ACC112 (cell line): ENCODE data around the gene GPR61.

ENCODE experiments used
- H2AFZ ChIP-seq: fragments of 200-600 bp; sonication (generic); one replicate; pipeline ENCODE4 v1.6.0; 2017; ENCODE audit warnings: antibody characterized with exemption, low read length; ENCODE audit not compliant: unreplicated experiment
- H3K27ac ChIP-seq: fragments of 200-600 bp; sonication (generic); 2 replicates; pipeline ENCODE4 v1.5.1; 2014; ENCODE audit warnings: low read depth, mild to moderate bottlenecking, antibody characterized with exemption, low read length, moderate library complexity
- H3K27me3 ChIP-seq: fragments of 200-600 bp; sonication (generic); 2 replicates; pipeline ENCODE4 v1.6.1; 2014; ENCODE audit warnings: mild to moderate bottlenecking, antibody characterized with exemption, low read length, moderate library complexity, mixed read lengths; ENCODE audit not compliant: insufficient read depth
- H3K36me3 ChIP-seq: fragments of 200-600 bp; sonication (generic); 2 replicates; pipeline ENCODE4 v1.6.1; 2016; ENCODE audit warnings: mild to moderate bottlenecking, antibody characterized with exemption, low read length, moderate library complexity, mixed read lengths; ENCODE audit not compliant: insufficient read depth
- H3K4me1 ChIP-seq: fragments of 200-600 bp; sonication (generic); one replicate; pipeline ENCODE4 v1.6.1; 2016; ENCODE audit warnings: low read length, mixed read lengths; ENCODE audit not compliant: insufficient read depth, unreplicated experiment, control insufficient read depth
- H3K4me3 ChIP-seq: fragments of 200-600 bp; sonication (generic); 2 replicates; pipeline ENCODE4 v1.5.1; 2014; ENCODE audit warnings: mild to moderate bottlenecking, low read depth, low read length
- H3K79me2 ChIP-seq: fragments of 200-600 bp; sonication (generic); one replicate; pipeline ENCODE4 v1.6.0; 2016; ENCODE audit warnings: low read length; ENCODE audit not compliant: control insufficient read depth, unreplicated experiment, insufficient read depth

GPR61 gene

DNA sequence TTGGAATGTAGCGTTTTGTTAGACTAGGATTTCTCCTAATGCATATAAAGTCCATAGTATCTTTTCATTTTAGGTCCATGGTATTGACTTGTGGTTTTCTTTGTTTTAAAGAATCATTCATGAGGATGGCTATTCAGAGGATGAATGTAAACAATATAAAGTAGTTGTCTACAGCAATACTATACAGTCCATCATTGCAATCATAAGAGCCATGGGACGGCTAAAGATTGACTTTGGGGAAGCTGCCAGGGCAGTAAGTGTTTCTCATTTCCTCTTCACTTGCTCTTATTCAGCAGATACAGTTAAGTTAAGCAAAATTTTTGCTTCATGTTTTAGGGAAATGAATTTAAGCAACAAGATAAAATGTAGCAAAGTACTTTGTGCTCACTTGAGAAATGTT is 34.1 kb downstream of the GPR61 start:
- no peak overlapping the region for H3K4me3 ChIP-seq
- no peaks in the 10 kb centered on the region for H3K27me3 ChIP-seq
- H3K36me3 ChIP-seq = no peaks in the 10 kb centered on the region
- no peak overlapping the region for H3K27ac ChIP-seq
- peaks cover 15% of the 10 kb centered on the region for H3K4me1 ChIP-seq
- H2AFZ ChIP-seq = no peak overlapping the region
- H3K79me2 ChIP-seq = peaks cover 52% of the 10 kb centered on the region

DNA sequence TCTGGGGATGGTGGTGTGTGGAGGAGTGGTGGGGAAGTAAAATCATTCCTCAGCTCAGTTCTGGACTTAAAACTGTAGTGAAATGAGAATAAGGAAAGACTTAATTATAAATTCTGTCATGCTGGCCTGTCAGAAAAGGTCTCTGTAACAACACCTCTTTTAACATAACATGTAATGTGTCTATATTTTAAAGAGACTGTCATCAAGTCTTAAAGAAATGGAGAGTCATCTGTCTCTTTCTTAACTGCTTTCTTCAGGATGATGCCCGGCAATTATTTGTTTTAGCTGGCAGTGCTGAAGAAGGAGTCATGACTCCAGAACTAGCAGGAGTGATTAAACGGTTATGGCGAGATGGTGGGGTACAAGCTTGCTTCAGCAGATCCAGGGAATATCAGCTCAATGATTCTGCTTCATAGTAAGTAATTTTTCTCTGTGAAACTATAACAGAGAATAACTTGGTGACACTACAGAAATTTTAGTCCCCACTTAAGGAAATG is 39.3 kb downstream of the GPR61 start:
- peaks cover 8% of the 10 kb centered on the region for H3K4me1 ChIP-seq
- H3K36me3 ChIP-seq = peaks cover 19% of the 10 kb centered on the region
- no peaks in the 10 kb centered on the region for H3K27me3 ChIP-seq
- peaks cover 15% of the 10 kb centered on the region for H3K79me2 ChIP-seq
- H3K27ac ChIP-seq = peak overlapping the region; percentile 22
- no peak overlapping the region for H2AFZ ChIP-seq
- H3K4me3 ChIP-seq = no peak overlapping the region

DNA sequence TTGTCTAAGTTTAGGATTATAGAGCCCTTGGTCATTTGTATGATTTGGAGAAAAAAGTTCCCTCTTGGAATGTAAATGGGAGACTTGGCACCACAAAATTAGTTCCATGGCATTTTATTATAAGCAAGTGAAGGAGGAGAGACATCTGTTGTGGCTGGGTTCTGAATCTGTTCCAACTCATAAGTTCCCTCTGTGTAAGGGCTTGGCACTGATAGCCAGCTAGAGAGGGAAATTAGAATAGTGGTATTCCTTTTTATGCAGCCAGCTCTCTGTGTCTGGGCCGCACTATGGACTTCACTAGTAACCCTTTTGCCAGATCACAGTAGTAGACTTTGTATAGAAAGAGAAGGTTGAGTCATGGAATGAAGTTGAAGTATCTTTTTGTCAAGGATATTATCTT is 39.8 kb downstream of the GPR61 start:
- no peak overlapping the region for H2AFZ ChIP-seq
- peaks cover 14% of the 10 kb centered on the region for H3K79me2 ChIP-seq
- peaks cover 21% of the 10 kb centered on the region for H3K36me3 ChIP-seq
- H3K4me1 ChIP-seq = peaks cover 8% of the 10 kb centered on the region
- H3K4me3 ChIP-seq = no peak overlapping the region
- no peaks in the 10 kb centered on the region for H3K27me3 ChIP-seq
- H3K27ac ChIP-seq = no peak overlapping the region

DNA sequence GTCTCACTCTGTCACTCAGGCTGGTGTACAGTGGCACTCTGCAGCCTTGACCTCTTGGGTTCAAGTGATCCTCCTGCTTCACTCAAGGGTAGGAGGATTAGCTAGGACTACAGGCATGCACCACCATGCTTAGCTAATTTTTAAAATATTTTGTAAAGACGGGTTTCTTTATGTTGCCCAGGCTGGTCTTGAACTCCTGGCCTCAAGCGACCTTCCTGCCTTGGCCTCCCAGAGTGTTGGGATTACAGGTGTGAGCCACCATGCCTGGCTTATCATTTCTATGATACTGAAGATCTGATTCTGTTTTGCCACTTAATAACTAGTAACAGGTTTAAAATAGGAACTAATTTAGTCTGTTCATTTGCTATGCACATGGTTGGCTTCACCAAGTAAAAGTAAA is 42.3 kb downstream of the GPR61 start:
- Histone ChIP-seq H2AFZ (no peak overlapping the region), H3K4me3 (no peak overlapping the region), H3K27ac (no peak overlapping the region), H3K79me2 (peaks cover 12% of the 10 kb centered on the region), H3K36me3 (peaks cover 38% of the 10 kb centered on the region), H3K4me1 (peaks cover 8% of the 10 kb centered on the region), H3K27me3 (no peaks in the 10 kb centered on the region)

DNA sequence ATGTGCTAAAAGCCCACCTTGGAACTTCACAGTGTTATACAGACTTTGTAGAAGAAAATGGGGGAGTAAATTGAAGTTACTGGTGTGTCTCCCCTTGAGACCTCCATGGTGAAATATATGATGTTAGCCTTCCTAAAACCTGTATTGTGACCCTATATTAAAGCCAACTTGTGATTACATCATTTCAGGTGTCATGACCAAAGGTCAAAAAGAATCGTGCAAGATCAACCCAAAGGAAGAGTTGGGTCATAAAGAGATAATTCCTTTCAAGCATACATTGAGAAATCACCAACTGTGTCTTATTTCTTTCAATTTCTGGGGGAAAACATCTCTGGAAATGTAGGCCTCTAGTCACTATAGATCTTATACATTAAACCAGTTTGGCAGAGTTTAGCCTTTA is 45.1 kb downstream of the GPR61 start:
- H3K4me3 ChIP-seq = no peak overlapping the region
- H3K79me2 ChIP-seq = peaks cover 3% of the 10 kb centered on the region
- H3K27me3 ChIP-seq = no peaks in the 10 kb centered on the region
- peaks cover 39% of the 10 kb centered on the region for H3K36me3 ChIP-seq
- no peak overlapping the region for H2AFZ ChIP-seq
- peaks cover 3% of the 10 kb centered on the region for H3K4me1 ChIP-seq
- no peak overlapping the region for H3K27ac ChIP-seq

DNA sequence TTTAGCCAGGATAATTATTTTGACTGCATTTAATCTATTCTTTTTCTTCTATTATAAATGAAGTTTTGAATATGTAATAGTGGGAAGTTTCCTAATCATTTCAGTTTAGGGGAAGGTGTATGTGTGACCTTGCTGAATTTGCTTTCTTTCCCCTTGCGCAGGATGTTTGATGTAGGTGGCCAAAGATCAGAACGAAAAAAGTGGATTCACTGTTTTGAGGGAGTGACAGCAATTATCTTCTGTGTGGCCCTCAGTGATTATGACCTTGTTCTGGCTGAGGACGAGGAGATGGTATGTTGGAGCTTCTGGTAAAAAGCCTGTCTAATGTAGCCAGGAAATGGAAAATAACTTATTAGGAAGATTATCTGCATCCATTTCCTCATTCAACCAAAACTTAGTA is 46.4 kb downstream of the GPR61 start:
- H3K79me2 ChIP-seq = no peaks in the 10 kb centered on the region
- no peaks in the 10 kb centered on the region for H3K27me3 ChIP-seq
- no peak overlapping the region for H3K4me3 ChIP-seq
- no peak overlapping the region for H2AFZ ChIP-seq
- no peak overlapping the region for H3K27ac ChIP-seq
- H3K36me3 ChIP-seq = peaks cover 32% of the 10 kb centered on the region
- H3K4me1 ChIP-seq = no peaks in the 10 kb centered on the region

DNA sequence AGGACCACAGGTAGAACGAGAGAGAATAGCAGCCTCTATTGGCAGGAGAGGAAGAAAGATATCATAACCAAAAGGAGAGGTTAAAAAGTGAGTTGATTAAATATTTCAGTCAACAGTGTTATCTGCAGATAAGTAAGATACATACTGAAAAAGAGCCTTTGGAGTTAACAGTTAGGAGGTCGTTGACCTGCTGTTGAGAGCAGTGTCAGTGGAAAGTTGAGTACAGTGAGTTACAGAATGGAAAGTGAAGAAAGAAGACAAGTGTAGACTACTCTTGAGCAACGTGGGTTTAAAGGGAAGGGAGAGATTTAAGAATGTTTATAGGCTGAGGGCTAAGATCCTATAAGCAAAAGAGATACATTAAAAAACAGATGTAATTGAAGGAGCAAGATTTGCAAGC is 49.5 kb downstream of the GPR61 start:
- H3K36me3 ChIP-seq = peaks cover 25% of the 10 kb centered on the region

DNA sequence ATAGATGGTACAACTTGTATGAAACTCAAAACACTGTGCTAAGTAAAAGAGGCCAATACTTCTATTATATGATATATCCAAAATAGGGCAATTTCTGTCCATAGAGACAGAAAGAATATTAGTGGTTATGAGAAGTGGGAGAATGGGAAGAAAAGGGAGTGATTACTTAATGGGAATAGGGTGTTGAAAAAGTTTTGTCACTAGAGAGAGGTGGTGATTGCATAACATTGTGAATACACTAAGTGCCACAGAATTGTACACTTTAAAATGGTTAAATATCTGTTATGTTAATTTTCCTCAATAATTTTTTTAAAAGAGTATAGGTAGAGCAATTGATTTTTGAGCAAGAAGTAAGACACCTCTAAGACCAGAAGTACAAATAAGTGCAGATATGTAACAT is 50.0 kb downstream of the GPR61 start:
- Histone ChIP-seq H2AFZ (no peak overlapping the region), H3K79me2 (no peaks in the 10 kb centered on the region), H3K27me3 (no peaks in the 10 kb centered on the region), H3K27ac (no peak overlapping the region), H3K36me3 (peaks cover 24% of the 10 kb centered on the region), H3K4me3 (no peak overlapping the region), H3K4me1 (peaks cover under 1% of the 10 kb centered on the region)

More for the DNA sequence above, 49.5 kb downstream of the GPR61 start:
- H3K27ac ChIP-seq = no peak overlapping the region
- no peak overlapping the region for H3K4me3 ChIP-seq
- no peaks in the 10 kb centered on the region for H3K27me3 ChIP-seq
- no peak overlapping the region for H2AFZ ChIP-seq
- no peaks in the 10 kb centered on the region for H3K79me2 ChIP-seq
- H3K4me1 ChIP-seq = no peaks in the 10 kb centered on the region

DNA sequence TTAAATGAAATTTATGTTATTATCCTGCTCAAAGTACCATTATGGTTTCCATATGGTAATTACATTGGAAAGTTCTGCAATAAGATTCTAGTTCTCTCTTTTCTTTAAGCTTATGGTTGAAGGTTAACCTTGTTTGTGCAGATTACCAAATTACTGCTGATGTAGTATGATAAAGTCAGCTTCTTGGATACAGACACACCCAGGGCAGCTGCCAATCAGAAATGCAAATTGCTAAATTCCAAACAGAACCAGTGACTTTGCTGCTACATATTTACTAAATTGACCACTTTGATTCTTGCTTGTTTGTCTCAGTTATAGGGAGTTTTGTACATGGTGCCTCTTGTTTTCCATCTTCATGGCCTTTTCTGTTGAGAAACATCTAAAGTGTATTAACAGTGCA is 53.2 kb downstream of the GPR61 start:
- Histone ChIP-seq H3K27ac (no peak overlapping the region), H3K4me1 (peaks cover 16% of the 10 kb centered on the region), H3K27me3 (no peaks in the 10 kb centered on the region), H3K4me3 (no peak overlapping the region), H3K36me3 (peaks cover 10% of the 10 kb centered on the region), H3K79me2 (no peaks in the 10 kb centered on the region), H2AFZ (no peak overlapping the region)

DNA sequence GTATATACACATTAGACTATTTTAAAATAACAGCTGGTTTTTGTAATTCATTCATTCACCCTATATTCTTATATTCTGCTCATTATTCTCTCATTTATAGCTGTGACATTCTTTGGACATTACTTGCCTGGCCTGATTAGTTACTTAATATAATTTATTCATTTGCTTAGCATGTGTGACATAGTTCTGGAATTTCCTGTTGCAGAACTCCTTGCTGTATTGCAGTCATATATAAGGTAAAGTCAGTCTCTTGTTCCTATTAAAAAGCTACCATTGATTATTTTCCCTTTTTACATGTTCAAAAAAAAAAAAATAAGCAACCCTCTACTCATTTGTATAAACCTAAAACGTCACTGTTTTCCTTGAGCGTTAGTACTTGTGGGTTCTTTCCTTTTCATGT is 55.9 kb downstream of the GPR61 start:
- Histone ChIP-seq H3K4me3 (no peak overlapping the region), H3K79me2 (no peaks in the 10 kb centered on the region), H3K36me3 (peaks cover 10% of the 10 kb centered on the region), H2AFZ (no peak overlapping the region), H3K27ac (peak overlapping the region; percentile 24; the same call in 1 of the 2 replicates), H3K27me3 (no peaks in the 10 kb centered on the region), H3K4me1 (peaks cover 16% of the 10 kb centered on the region)
